Stimulated activated CD4-positive, alpha-beta T cell treated with anti-CD3 and anti-CD28 coated beads, Interleukin-12 subunit alpha, Interleukin-12 subunit beta, amount 100 ng/mL, for 48 hours (primary cell): ENCODE measurements around the gene ZNF8.
A peak's percentile ranks its signal among the peaks of the same experiment; 100 is the strongest.
"Not testable (repeated sequence)": the region's sequence is repeated elsewhere in the genome, so short reads cannot be mapped to it uniquely, and the experiment has no call there.

ENCODE experiments used
- DNase-seq, 3 donors: peaks; one replicate each; pipeline ENCODE4 v3.0.0-alpha.2; 2020; ENCODE audit warnings: low read depth in 2 of 3, low spot score in 1 of 3

The ZNF8 gene

DNA sequence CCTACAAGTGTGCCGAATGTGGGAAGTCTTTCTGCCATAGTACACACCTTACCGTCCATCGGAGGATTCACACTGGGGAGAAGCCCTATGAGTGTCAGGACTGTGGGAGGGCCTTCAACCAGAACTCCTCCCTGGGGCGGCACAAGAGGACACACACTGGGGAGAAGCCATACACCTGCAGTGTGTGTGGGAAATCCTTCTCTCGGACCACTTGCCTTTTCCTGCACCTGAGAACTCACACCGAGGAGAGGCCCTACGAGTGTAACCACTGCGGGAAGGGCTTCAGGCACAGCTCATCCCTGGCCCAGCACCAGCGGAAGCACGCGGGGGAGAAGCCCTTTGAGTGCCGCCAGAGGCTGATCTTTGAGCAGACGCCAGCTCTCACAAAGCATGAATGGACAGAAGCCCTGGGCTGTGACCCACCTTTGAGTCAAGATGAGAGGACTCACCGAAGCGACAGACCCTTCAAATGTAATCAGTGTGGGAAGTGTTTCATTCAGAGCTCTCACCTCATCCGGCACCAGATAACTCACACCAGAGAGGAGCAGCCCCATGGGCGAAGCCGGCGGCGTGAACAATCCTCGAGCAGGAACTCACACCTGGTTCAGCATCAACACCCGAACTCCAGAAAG is 16.1 kb downstream of the ZNF8 start:
- DNase-seq = no peak

DNA sequence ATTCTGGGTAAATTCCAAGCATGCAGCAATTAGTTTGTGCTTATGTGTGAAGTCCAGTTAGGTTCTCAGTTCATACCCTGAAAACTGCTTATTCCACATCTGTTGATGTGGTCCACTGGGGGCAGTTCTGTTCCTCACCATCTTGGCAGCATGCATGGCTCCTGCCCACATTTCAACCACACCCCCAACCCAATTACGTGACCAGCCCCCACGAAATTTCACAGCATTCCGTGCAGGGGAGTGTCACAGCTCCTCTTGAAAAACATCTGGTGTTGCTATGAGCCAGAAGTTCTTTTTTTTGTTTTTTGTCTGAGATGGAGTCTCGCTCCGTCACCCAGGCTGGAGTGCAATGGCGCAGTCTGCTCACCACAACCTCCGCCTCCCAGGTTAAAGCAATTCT is 17.3 kb downstream of the ZNF8 start:
- no peak for DNase-seq

DNA sequence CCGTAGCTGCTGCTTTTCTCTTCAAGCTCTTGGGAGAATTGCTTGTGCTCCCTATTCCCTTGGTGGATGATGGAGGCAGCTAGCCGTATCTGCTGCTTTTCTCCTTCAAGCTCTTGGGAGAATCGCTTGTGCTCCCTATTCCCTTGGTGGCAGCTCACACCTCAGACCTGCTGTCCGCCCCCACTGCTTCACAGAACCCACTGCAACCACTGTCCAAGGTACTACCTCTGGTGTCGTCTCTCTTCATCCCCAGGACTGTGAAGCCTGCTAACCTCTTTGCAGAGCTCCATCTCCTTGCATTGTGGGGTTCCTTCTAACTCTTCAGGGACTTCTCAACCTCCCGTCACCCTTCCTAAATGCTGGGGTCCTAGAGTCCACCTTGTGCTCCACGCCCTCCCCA is 21.9 kb downstream of the ZNF8 start:
- no peak for DNase-seq

- no peak for DNase-seq
Measured at GRCh38 chr19:58304255-58304654, 25.5 kb downstream of the ZNF8 start.

- DNase-seq = no peak
Measured at GRCh38 chr19:58304748-58305064, 26.0 kb downstream of the ZNF8 start.

GRCh38 chr19:58305065-58305931 is 26.5 kb downstream of the ZNF8 start, which contains the start of gene ERVK3-1:
ERVK3-1 (plus strand) TSS chr19:58305377; CDS start chr19:58312169, 6,792 bp downstream.
- DNase-seq = peak; percentile 84 to 93 (median 91)

DNA sequence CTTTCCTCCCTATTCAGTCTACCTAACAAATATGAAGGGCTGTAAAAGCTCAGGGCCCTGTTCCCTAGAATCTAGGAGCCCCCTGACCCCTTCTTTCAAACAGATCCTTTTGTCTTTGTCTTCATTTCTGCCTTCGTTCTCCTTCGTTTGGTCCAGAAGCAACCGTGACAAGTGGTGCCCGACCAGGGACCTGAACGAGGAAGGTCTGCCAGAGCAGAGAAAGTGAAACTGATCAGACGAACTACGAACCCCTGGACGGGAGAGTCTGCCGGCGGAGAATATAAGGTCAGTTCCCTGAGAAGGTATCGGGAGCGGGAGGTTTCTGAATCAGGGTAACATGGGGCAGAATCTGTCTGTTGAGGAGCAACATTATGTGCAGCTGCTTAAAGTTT is 27.2 kb downstream of the ZNF8 start:
- DNase-seq = no peak

GRCh38 chr19:58307736-58308135 is 29.0 kb downstream of the ZNF8 start:
- no peak for DNase-seq

DNA sequence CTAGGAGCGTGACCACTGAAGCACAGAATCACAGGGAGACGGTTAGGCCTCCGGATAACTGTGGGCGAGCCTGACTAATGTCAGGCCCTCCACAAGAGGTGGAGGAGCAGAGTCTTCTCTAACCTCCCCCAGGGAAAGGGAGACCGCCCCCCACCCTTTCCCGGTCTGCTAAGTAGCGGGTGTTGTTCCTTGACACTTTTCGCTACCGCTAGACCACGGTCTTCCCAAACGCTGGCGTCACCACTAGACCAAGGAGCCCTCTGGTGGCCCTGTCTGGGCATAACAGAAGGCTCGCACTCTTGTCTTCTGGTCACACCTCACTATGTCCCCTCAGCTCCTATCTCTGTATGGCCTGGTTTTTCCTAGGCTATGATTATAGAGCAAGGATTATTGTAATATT is 31.9 kb downstream of the ZNF8 start:
- not testable (repeated sequence) for DNase-seq

GRCh38 chr19:58311345-58311865 is 32.6 kb downstream of the ZNF8 start:
- DNase-seq = no peak

- DNase-seq = no peak
Measured at GRCh38 chr19:58315580-58315979, 36.8 kb downstream of the ZNF8 start.

DNA sequence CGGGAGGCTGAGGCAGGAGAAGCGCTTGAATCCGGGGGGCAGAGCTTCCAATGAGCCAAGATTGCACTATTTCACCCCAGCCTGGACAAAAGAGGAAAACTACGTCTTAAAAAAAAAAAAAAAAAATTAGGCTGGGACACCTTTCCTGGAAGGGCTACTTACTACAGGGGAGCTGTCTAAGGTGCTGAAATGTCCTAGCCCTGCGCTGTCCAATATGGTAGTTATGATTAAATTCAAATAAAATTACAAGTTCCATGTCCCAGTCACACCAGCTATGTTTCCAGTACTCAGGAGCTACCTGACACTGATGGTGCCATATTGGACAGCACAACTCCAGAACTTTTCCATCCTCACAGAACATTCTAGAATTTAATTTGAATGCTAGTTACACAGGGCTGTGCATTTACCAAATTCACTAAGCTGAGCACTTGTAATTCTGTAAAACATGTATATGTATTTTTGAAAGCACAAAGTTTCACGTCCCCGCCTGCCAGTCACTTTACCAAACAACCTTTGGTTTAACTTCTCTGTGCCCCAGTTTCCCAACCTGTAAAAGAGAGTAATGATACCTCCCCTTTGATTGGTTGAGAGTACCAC is 38.8 kb downstream of the ZNF8 start:
- no peak for DNase-seq

DNA sequence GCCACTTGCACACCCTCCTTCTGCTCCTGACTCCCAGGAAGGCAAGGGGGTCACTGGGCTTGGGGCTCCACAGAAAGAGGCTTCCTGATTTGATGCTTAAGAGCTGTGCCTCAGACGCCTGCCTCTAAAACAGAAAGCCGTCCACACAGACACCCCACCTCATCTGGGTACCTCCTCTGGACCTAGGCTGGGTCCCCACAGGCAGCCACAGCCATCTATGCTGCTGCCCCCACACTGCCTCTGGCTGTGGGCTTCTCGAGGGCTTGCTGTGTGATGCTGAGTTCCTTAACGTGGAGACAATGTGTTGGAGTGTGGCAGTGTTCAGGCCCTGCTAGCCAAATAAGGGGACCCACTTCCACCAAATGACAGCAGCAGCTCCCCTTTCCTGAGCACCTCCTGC is 39.5 kb downstream of the ZNF8 start:
- DNase-seq = no peak

DNA sequence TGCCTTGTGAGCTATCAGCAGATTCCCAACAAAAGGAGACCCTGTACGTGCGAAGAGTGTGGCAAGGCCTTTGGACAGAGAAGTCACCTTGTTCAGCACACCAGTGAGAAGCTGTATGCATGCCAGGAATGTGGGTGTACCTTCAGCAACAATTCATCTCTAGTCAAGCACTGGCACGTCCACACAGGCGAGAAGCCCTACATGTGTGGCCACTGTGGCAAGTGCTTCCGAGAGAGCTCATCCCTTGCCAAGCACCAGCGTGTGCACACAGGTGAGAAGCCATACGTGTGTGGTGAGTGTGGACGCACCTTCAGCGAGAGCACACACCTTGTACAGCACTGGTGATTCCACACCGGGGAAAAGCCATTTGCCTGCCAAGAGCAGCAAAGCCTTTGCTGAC is 40.5 kb downstream of the ZNF8 start:
- no peak for DNase-seq

DNA sequence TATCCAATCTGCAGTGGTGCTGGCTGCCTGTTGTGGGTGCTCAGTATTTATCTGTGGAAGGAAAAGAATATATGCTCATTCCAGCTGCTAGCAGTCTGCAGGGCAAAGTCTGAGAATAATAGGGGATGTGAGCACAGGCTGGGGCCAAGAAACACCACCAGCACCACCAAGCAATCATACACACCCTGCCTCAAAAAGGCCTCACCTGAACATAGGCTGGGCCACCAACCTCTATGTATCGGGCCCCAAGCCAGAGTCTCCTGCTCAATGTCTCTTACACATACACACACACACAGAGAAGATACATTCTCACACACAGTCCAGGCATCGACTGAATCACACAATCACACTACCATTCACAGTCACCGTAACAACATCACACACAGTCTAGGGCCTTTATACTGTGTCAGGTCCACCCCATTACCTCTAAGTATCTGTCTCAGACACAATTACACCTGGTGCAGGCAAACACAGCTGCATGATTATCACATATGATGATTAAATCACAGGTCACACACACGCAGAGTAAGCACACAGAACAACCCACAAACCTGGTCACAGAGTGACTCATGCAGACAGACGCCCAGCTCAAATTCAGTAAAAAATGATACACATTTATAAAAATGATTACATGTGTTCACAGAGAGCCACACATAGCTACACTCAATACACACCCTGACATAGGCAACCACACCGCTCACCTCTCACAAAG is 46.7 kb downstream of the ZNF8 start:
- no peak for DNase-seq

DNA sequence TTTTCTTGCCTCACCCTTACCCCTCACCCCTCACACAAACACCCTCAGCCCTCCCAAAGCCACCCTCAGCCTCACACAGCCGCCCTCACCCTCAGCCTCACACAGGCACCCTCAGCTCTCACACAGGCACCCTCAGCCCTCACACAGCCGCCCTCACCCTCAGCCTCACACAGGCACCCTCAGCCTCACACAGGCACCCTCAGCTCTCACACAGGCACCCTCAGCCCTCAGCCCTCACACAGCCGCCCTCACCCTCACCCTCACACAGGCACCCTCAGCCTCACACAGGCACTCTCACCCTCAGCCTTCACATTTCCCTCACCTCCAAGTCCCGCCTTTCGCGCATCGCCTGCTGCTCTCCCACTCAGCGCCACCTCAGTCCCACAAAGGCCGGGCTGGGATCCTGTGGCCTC is 47.8 kb downstream of the ZNF8 start:
- no peak for DNase-seq

DNA sequence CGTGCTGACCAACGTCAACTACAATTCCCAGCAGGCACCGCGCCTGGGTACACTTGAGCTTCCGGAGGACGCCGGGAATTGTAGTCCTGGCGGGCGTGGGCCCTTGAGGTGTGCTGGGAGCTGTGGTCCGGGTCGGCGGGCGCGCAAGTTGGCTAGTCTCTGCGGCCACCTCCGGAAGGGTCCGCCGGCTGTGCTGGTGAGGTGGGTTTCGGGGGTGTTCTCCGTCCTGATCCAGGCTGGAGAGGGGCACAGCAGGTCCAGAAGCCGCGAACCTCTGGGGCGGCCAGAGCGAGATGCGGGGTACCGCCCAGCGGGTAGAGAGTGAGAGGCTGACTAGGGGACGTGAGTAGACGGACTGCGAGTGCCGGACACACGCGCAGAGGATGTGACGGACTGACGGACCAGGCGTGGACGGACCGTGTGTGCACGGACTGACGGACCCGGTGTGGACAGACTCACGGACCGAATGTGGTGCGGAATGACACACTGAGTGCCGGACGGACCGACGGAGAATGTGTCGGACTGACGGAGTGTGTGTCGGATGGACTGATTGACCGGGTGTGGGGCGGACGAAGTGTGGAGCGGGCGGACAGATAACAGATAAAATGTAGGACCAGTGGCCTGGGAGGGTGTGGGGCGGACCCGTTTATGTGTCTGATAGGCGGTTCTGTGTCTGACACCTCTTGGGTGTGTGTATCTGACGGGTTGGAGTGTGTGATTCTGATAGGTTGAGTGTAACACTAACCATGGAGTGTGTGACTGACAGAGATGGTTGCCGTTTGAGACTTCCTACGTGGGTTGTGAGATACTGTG is 48.4 kb downstream of the ZNF8 start, which contains the start of gene ZSCAN22:
Gene ZSCAN22, plus strand, starts transcription at position 81 of the 813 bp plus-strand sequence. CDS start 7,809 bp downstream, outside the sequence.
- DNase-seq = peak; percentile 80 to 90 (median 85)

- DNase-seq = no peak
Measured at GRCh38 chr19:58328999-58329398, 50.2 kb downstream of the ZNF8 start.

DNA sequence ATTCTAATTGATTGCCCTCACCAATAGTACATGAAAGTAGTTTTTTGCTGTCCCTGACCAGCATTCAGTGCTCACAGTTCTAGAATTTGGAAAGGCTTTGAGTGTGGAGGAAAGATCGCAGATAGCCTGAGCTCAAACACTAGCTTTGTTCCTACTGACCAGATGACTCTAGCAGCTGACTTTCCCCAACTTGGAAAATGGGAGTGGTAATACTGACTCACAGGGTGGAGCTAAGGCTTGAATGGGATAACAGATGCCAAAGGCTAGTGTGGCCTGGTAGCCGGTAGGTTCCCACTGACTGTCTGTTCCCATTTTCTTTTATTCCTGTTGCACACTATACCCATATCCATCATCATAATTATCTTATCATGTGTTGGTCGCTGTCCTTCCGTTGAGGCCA is 51.7 kb downstream of the ZNF8 start:
- no peak for DNase-seq

GRCh38 chr19:58332697-58333096 is 53.9 kb downstream of the ZNF8 start:
- DNase-seq = no peak
